Heart left ventricle (tissue), 13 donors: ENCODE data around the gene PIAS4.

Experiments
- POLR2A ChIP-seq, 2 donors: fragments of 450-650 bp; IDR thresholded peaks; one replicate each; pipeline ENCODE4 v1.6.1; 2017; ENCODE audit warnings: antibody characterized with exemption in 2 of 2, mild to moderate bottlenecking in 2 of 2, moderate library complexity in 2 of 2
- TF ChIP-seq, protein P1 (sequence below), 12 donors: fragments of 200-600 bp; sonication (generic) in 4 of 12; IDR thresholded peaks; one replicate each; pipeline versions ENCODE4 v1.5.0 to v1.8.0; 2018 to 2022; ENCODE audit warnings: antibody characterized with exemption in 12 of 12, mild to moderate bottlenecking in 5 of 12
- donor health status: ischemic (EF 13 %, LVEDD 7.1; RV severe dilation, severe dysfunction).
- donor health status: DM: no; HTN: yes; CAD: no.
- donor health status: DM: no; HTN: no; CAD: no.
- donor health status: ischemic (EF 25% LVEDD 6.9; RV normal size, moderate dysfunction).
- donor health status: ischemic (EF 25% LVEDD 5.7; RV mildly dilated, moderate dysfunction).
- donor health status: ischemic (EF 35%, LVEDD 5.7; RV mildly dilated, moderate dysfunction).
- donor health status: nonischemic (EF 11% LVEDD 7.7; RV severe dilation, severe dysfunction).
- donor health status: DM: yes; HTN: yes; CAD: no.
- donor health status: PGD.
- donor health status: ischemic (EF 29% LVEDD 5.4; RV normal size, mild dysfunction).
- donor health status: nonischemic (EF 23%, LVEDD 6.1; RV moderate dilation, normal function).

DNA sequence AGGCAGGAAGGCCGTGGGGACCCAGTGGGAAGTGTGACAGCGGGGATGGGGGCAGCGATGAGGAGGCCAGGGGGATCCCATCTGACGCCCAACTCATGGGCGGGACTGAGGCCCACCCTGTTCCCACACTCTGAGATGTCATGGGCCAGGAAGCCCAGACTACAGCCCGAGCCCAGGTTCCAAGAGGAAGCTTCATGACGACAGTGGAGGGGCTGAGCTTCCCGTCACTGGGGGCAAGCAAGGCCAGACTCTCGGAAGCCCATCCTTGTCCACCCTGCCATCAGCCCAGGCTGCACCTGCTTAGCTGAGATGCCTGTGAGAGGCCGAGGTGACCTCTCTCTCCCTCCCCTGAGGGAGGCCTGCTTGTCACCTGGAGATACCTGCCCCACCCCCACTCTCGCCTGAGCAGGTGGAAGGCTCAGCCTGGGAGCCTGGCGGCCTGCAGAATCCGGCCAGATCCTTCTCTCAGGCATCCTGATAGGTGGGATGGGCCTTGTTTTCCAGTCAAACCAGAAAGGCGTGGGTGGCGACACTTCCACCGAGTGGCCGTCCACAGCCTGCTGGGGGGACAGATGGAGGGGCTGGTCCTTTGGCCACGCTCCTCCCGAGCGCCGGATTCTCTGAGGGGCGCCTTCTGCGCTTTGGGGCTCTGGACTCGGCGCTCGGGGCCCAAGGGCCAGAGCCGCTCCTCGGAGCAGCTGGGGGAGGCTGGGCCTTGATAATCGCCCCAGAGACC is 54.3 kb downstream of the PIAS4 start:
- TF ChIP-seq, protein P1, sequence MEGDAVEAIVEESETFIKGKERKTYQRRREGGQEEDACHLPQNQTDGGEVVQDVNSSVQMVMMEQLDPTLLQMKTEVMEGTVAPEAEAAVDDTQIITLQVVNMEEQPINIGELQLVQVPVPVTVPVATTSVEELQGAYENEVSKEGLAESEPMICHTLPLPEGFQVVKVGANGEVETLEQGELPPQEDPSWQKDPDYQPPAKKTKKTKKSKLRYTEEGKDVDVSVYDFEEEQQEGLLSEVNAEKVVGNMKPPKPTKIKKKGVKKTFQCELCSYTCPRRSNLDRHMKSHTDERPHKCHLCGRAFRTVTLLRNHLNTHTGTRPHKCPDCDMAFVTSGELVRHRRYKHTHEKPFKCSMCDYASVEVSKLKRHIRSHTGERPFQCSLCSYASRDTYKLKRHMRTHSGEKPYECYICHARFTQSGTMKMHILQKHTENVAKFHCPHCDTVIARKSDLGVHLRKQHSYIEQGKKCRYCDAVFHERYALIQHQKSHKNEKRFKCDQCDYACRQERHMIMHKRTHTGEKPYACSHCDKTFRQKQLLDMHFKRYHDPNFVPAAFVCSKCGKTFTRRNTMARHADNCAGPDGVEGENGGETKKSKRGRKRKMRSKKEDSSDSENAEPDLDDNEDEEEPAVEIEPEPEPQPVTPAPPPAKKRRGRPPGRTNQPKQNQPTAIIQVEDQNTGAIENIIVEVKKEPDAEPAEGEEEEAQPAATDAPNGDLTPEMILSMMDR (IDR thresholded peaks at IDR 0.05): no peak
- no peak for TF ChIP-seq POLR2A (IDR thresholded peaks at IDR 0.05)
